Sigmoid colon (tissue), 7 donors: ENCODE data around the gene RASA2. TPM values are rescaled to one million over a fixed set of nuclear protein-coding genes. Genes with fewer than 3 reads are reported as not detected.

Experiments used
- DNase-seq: peaks from one replicate; pipeline ENCODE4 v3.0.0-alpha.2; 2019
- H3K27ac ChIP-seq, 4 donors: fragments of 200-600 bp; sonication (generic); one replicate each; pipeline ENCODE4 v1.5.1; 2016 to 2019; ENCODE audit warnings: mild to moderate bottlenecking in 1 of 4
- H3K27me3 ChIP-seq, 3 donors: fragments of 200-600 bp; sonication (generic); one replicate each; pipeline ENCODE4 v1.5.1; 2019; ENCODE audit warnings: mild to moderate bottlenecking in 1 of 3
- H3K36me3 ChIP-seq, 4 donors: fragments of 200-600 bp; sonication (generic); one replicate each; pipeline ENCODE4 v1.5.1; 2016 to 2019
- H3K4me1 ChIP-seq, 4 donors: fragments of 200-600 bp; sonication (generic); one replicate each; pipeline ENCODE4 v1.5.1; 2017 to 2019
- H3K4me3 ChIP-seq, 4 donors: fragments of 200-600 bp; sonication (generic); one replicate each; pipeline ENCODE4 v1.5.1; 2017 to 2019; ENCODE audit warnings: mild to moderate bottlenecking in 2 of 4, moderate library complexity in 1 of 4
- H3K9me3 ChIP-seq, 4 donors: fragments of 200-600 bp in 3 of 4; sonication (generic) in 3 of 4; one replicate each; pipeline versions ENCODE4 v1.5.1 to v1.6.1; 2013 to 2019
- EP300 ChIP-seq, 4 donors: sonication (generic); formaldehyde crosslinking; IDR thresholded peaks; one replicate each; pipeline ENCODE4 v1.6.1; 2017; ENCODE audit warnings: antibody characterized with exemption in 4 of 4
- POLR2A ChIP-seq, 2 donors: fragments of 450-650 bp; IDR thresholded peaks; one replicate each; pipeline ENCODE4 v1.6.1; 2016; ENCODE audit warnings: antibody characterized with exemption in 2 of 2, mild to moderate bottlenecking in 2 of 2, moderate library complexity in 2 of 2
- POLR2AphosphoS5 ChIP-seq, 4 donors: sonication (generic); formaldehyde crosslinking; IDR thresholded peaks; one replicate each; pipeline ENCODE4 v1.6.1; 2017; ENCODE audit warnings: antibody characterized with exemption in 4 of 4
- WGBS, 2 donors: extraction: QIAGEN DNeasy Blood & Tissue Kit; methylation state at CpG; one replicate each; pipeline ENCODE4 v1.1.7; 2013; 5-methylcytosine and 5-hydroxymethylcytosine counted together
- intact Hi-C: fragments of 100-400 bp; cut with DNase I; formaldehyde crosslinking; loops from one replicate; pipeline ENCODE4 v1.15.1; 2023
- polyA plus RNA-seq, 3 donors: library from polyadenylated mRNA; stranded (reverse); fragments of 200-250 nt; gene quantifications; one replicate each; pipeline ENCODE4 v1.2.3, GENCODE V29; 2013
- total RNA-seq, 4 donors: library from RNA; depleted of rRNA; stranded (reverse); fragments of >200 nt; gene quantifications; one replicate each; pipeline ENCODE4 v1.1.0, GENCODE V29; 2016
- TF ChIP-seq, protein P1 (sequence below), 4 experiments: fragments of 450-650 bp in 3 of 4; fragments of 200-600 bp in 1 of 4; IDR thresholded peaks; one replicate each; pipeline ENCODE4 v1.5.1; 2016 to 2019; ENCODE audit warnings: antibody characterized with exemption in 4 of 4, mild to moderate bottlenecking in 3 of 4, moderate library complexity in 2 of 4
- donor health status: healthy with polysubstance abuse.
- donor health status: Bipolar disorder and iron deficiency.
- donor health status: healthy.

RASA2 gene
- total and polyA plus RNA-seq, 7 donors = 3.2 to 20.5 (median 13.0) TPM

DNA sequence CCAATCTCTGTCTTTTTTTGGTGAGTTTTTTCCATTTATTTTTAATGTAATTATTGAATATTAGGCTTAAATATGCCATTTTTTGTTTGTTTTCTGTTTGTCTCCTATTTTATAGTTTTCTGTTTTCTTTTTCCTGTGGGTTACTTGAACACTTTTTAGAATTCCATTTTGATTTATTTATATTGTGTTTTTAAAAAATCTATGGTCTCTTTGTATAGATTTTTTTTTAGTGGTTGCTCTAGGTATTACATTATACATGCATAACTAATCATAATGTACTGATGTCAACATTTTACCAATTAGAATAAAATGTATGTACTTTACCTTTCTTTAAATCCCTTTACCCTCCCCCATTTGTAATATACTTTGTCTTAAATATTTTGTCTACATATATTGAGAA, 56.2 kb downstream of the RASA2 start:
- Histone ChIP-seq H3K27ac (no peak overlapping the region), H3K4me1 (no peaks in the 10 kb centered on the region), H3K4me3 (no peak overlapping the region), H3K36me3 (peaks cover 0 to 4% (median 0%) of the 10 kb centered on the region in 4 donors), H3K27me3 (no peaks in the 10 kb centered on the region), H3K9me3 (no peaks in the 10 kb centered on the region)
- DNase-seq = no peak
- TF ChIP-seq, protein P1, sequence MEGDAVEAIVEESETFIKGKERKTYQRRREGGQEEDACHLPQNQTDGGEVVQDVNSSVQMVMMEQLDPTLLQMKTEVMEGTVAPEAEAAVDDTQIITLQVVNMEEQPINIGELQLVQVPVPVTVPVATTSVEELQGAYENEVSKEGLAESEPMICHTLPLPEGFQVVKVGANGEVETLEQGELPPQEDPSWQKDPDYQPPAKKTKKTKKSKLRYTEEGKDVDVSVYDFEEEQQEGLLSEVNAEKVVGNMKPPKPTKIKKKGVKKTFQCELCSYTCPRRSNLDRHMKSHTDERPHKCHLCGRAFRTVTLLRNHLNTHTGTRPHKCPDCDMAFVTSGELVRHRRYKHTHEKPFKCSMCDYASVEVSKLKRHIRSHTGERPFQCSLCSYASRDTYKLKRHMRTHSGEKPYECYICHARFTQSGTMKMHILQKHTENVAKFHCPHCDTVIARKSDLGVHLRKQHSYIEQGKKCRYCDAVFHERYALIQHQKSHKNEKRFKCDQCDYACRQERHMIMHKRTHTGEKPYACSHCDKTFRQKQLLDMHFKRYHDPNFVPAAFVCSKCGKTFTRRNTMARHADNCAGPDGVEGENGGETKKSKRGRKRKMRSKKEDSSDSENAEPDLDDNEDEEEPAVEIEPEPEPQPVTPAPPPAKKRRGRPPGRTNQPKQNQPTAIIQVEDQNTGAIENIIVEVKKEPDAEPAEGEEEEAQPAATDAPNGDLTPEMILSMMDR (IDR thresholded peaks at IDR 0.05) = no peak
- TF ChIP-seq EP300 (IDR thresholded peaks at IDR 0.05) (no peak), POLR2A (IDR thresholded peaks at IDR 0.05) (no peak), POLR2AphosphoS5 (IDR thresholded peaks at IDR 0.05) (no peak)
- intact Hi-C loops = no loop called here

DNA sequence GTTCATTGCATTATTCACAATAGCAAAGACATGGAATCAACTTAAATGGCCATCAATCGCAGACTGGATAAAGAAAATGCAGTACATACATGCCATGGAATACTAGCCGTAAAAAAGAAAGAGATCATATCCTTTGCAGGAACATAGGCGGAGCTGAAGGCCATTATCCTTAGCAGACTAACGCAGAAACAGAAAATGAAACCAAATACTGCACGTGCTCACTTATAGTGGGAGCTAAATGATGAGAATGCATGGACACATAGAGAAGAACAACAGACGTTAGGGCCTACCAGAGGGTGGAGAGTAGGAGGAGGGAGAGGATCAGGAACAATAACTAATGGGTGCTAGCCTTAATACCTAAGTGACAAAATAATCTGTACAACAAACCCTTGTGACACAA, 57.9 kb downstream of the RASA2 start:
- Histone ChIP-seq H3K4me3 (no peak overlapping the region), H3K4me1 (no peaks in the 10 kb centered on the region), H3K27ac (no peak overlapping the region), H3K27me3 (no peaks in the 10 kb centered on the region), H3K9me3 (no peaks in the 10 kb centered on the region), H3K36me3 (peaks cover 0 to 4% (median 0%) of the 10 kb centered on the region in 4 donors)
- no peak for TF ChIP-seq POLR2AphosphoS5 (IDR thresholded peaks at IDR 0.05)
- TF ChIP-seq POLR2A (IDR thresholded peaks at IDR 0.05) = no peak
- TF ChIP-seq, protein P1 (IDR thresholded peaks at IDR 0.05) = no peak
- no peak for TF ChIP-seq EP300 (IDR thresholded peaks at IDR 0.05)
- no peak for DNase-seq
- WGBS, 2 donors = 12 to 55% methylated on average over 6 of the region's 6 CpGs
- intact Hi-C loops = no loop called here

DNA sequence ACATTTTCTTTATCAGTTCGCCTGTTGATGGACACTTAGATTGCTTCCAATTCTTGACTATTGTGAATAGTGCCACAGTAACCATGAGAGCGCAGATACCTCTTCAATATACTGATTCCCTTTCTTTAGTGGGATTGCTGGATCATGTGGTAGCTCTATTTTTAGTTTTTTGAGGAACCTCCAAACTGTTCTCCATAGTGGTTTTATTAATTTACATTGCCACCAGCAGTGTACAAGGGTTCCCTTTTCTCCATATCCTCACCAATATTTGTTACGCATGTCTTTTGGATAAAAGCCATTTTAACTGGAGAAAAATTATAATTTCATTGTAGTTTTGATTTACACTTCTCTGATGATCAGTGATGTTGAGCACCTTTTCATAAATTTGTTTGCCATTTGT, 59.3 kb downstream of the RASA2 start:
- intact Hi-C loops = no loop called here
- TF ChIP-seq POLR2AphosphoS5 (IDR thresholded peaks at IDR 0.05) (no peak), EP300 (IDR thresholded peaks at IDR 0.05) (no peak), POLR2A (IDR thresholded peaks at IDR 0.05) (no peak)
- TF ChIP-seq, protein P1 (IDR thresholded peaks at IDR 0.05) = no peak
- Histone ChIP-seq H3K27me3 (no peaks in the 10 kb centered on the region), H3K36me3 (peaks cover 0 to 7% (median 2%) of the 10 kb centered on the region in 4 donors), H3K9me3 (no peaks in the 10 kb centered on the region), H3K4me3 (no peak overlapping the region), H3K27ac (no peak overlapping the region), H3K4me1 (no peaks in the 10 kb centered on the region)
- no peak for DNase-seq
- 96 to 99% methylated on average over 3 of the region's 3 CpGs for WGBS, 2 donors

DNA sequence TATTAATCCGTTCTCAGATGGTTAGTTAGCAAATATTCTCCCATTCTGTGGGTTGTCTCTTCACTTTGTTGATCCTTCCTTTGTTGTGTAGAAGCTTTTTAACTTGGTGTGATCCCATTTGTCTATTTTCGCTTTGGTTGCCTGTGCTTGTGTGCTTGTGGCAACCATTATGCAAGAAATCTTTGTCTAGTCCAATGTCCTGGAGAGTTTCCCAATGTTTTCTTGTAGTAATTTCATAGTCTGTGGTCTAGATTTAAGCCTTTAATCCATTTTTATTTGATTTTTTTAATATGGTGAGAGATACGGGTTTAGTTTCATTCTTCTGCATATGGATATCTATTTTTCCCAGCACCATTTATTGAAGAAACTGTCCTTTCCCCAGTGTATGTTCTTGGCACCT, 59.8 kb downstream of the RASA2 start:
- Histone ChIP-seq H3K36me3 (peaks cover 0 to 7% (median 2%) of the 10 kb centered on the region in 4 donors), H3K27me3 (no peaks in the 10 kb centered on the region), H3K9me3 (no peaks in the 10 kb centered on the region), H3K4me3 (no peak overlapping the region), H3K4me1 (no peaks in the 10 kb centered on the region), H3K27ac (no peak overlapping the region)
- intact Hi-C loops = no loop called here
- DNase-seq = no peak
- 96 to 97% methylated on average over 3 of the region's 3 CpGs for WGBS, 2 donors
- TF ChIP-seq, protein P1 (IDR thresholded peaks at IDR 0.05) = no peak
- no peak for TF ChIP-seq POLR2AphosphoS5 (IDR thresholded peaks at IDR 0.05)
- no peak for TF ChIP-seq POLR2A (IDR thresholded peaks at IDR 0.05)
- no peak for TF ChIP-seq EP300 (IDR thresholded peaks at IDR 0.05)

DNA sequence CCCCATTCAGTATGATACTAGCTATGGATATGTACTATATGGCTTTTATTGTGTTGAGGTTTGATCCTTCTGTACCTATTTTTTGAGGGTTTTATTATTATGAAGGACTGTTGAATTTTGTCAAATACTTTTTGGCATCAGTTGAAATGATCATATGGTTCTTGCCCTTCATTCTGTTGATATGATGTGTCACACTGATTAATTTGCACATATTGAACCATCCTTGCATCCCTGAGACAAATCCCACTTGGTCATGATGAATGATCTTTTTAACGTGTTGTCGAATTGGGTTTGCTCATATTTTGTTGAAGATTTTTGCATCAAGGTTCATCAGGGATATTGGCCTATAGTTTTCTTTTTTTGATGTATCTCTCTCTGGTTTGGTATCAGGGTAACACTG, 61.0 kb downstream of the RASA2 start:
- Histone ChIP-seq H3K9me3 (no peaks in the 10 kb centered on the region), H3K36me3 (peaks cover 0 to 7% (median 2%) of the 10 kb centered on the region in 4 donors), H3K4me1 (no peaks in the 10 kb centered on the region), H3K27me3 (no peaks in the 10 kb centered on the region), H3K27ac (no peak overlapping the region), H3K4me3 (no peak overlapping the region)
- intact Hi-C loops = no loop called here
- TF ChIP-seq EP300 (IDR thresholded peaks at IDR 0.05) = no peak
- TF ChIP-seq POLR2AphosphoS5 (IDR thresholded peaks at IDR 0.05) = no peak
- TF ChIP-seq POLR2A (IDR thresholded peaks at IDR 0.05) = no peak
- TF ChIP-seq, protein P1 (IDR thresholded peaks at IDR 0.05) = no peak
- no peak for DNase-seq
- 96 to 99% methylated on average over 2 of the region's 2 CpGs for WGBS, 2 donors
